H1 (cell line): ENCODE results near the gene SMIM41. TPM values are rescaled to one million over a fixed set of nuclear protein-coding genes. Genes with fewer than 3 reads are reported as not detected.

Experiments used
- CHD2 ChIP-seq: IDR thresholded peaks from 2 replicates; pipeline ENCODE4 v1.6.1; 2012; ENCODE audit warnings: low read length, improper control_type of control experiment
- CREB1 ChIP-seq: IDR thresholded peaks from 2 replicates; pipeline ENCODE4 v1.6.1; 2012; ENCODE audit warnings: inconsistent platforms
- NRF1 ChIP-seq: IDR thresholded peaks from 2 replicates; pipeline ENCODE4 v1.6.1; 2011; ENCODE audit warnings: mild to moderate bottlenecking, low read depth, low read length, improper control_type of control experiment
- RNF2 ChIP-seq: fragments of 200-900, 300-1000 bp; sonication (generic); IDR thresholded peaks from 2 replicates; pipeline ENCODE4 v1.7.1; 2016; ENCODE audit warnings: borderline replicate concordance, low read depth, mild to moderate bottlenecking, antibody characterized with exemption, low read length; ENCODE audit not compliant: poor library complexity, severe bottlenecking; ENCODE audit errors: missing control alignments
- TBP ChIP-seq: IDR thresholded peaks from 2 replicates; pipeline ENCODE4 v1.6.1; 2011; ENCODE audit warnings: low read depth, low read length, improper control_type of control experiment
- polyA plus RNA-seq, 7 experiments: library from polyadenylated mRNA; depleted of rRNA in 3 of 7; stranded (reverse) in 5 of 7; unstranded in 2 of 7; fragments of >200 nt in 5 of 7; fragments of 200-250 nt in 2 of 7; gene quantifications; 1 replicate in 5 of 7; 2 replicates in 1 of 7; 4 replicates in 1 of 7; pipeline versions ENCODE4 v1.2.1 to v1.2.3, GENCODE V29; 2011 to 2013; ENCODE audit warnings: missing spikeins in 2 of 7, mixed read lengths in 2 of 7
- total RNA-seq: library from RNA; stranded (reverse); fragmentation: NEBNext Ultra II Directional; extraction: Animal tissue kit (Norgen Biotek cat#: 25700); gene quantifications from 2 replicates; pipeline ENCODE4 v1.2.1, GENCODE V29; 2021
- TF ChIP-seq, protein P1 (sequence below): fragments of 300-600 bp; sonication (generic); IDR thresholded peaks from 2 replicates; pipeline ENCODE4 v1.7.1; 2012; ENCODE audit warnings: low read length, moderate library complexity, mild to moderate bottlenecking, inconsistent platforms; ENCODE audit not compliant: insufficient replicate concordance

The SMIM41 gene
- total and polyA plus RNA-seq, 2 of the 8 experiments (the other 6 are each of a cell fraction or from before 2014, with no cell fraction given), result 0.28 to 0.98 TPM

DNA sequence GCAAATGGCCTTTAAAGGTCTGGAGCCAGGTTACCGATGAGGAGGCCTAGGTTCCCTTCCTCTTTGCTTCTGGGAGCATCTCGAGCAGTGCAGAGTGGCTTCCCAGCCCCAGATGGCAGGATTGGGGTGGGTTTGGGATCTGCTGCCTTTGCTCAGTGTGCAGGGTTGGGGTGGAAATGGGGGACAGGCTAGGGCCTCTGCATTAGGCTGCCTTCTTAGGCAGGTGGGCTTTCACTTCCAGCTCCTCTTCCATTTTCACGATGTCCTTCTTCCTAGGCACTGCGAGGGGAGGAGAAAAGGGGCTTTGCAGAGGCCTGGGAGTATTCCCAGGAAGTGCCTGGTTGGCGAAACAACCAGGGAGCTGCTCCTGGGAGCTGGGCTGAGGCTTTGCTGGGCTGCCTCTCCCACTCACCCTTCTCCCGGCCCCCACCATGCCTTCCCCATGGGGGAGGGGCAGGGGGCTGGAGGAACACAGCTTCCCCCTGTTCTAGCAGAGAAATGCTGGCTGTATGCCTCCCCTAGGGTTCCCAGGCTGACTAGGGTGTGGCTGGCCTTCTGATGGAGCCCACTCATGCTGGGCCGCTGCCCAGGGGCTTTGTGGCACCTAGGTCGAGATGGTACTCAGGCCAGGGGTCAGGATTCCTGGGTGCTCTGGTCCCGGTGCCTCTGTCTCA is 25.8 kb upstream of the SMIM41 start (continued):
- TF ChIP-seq, protein P1, sequence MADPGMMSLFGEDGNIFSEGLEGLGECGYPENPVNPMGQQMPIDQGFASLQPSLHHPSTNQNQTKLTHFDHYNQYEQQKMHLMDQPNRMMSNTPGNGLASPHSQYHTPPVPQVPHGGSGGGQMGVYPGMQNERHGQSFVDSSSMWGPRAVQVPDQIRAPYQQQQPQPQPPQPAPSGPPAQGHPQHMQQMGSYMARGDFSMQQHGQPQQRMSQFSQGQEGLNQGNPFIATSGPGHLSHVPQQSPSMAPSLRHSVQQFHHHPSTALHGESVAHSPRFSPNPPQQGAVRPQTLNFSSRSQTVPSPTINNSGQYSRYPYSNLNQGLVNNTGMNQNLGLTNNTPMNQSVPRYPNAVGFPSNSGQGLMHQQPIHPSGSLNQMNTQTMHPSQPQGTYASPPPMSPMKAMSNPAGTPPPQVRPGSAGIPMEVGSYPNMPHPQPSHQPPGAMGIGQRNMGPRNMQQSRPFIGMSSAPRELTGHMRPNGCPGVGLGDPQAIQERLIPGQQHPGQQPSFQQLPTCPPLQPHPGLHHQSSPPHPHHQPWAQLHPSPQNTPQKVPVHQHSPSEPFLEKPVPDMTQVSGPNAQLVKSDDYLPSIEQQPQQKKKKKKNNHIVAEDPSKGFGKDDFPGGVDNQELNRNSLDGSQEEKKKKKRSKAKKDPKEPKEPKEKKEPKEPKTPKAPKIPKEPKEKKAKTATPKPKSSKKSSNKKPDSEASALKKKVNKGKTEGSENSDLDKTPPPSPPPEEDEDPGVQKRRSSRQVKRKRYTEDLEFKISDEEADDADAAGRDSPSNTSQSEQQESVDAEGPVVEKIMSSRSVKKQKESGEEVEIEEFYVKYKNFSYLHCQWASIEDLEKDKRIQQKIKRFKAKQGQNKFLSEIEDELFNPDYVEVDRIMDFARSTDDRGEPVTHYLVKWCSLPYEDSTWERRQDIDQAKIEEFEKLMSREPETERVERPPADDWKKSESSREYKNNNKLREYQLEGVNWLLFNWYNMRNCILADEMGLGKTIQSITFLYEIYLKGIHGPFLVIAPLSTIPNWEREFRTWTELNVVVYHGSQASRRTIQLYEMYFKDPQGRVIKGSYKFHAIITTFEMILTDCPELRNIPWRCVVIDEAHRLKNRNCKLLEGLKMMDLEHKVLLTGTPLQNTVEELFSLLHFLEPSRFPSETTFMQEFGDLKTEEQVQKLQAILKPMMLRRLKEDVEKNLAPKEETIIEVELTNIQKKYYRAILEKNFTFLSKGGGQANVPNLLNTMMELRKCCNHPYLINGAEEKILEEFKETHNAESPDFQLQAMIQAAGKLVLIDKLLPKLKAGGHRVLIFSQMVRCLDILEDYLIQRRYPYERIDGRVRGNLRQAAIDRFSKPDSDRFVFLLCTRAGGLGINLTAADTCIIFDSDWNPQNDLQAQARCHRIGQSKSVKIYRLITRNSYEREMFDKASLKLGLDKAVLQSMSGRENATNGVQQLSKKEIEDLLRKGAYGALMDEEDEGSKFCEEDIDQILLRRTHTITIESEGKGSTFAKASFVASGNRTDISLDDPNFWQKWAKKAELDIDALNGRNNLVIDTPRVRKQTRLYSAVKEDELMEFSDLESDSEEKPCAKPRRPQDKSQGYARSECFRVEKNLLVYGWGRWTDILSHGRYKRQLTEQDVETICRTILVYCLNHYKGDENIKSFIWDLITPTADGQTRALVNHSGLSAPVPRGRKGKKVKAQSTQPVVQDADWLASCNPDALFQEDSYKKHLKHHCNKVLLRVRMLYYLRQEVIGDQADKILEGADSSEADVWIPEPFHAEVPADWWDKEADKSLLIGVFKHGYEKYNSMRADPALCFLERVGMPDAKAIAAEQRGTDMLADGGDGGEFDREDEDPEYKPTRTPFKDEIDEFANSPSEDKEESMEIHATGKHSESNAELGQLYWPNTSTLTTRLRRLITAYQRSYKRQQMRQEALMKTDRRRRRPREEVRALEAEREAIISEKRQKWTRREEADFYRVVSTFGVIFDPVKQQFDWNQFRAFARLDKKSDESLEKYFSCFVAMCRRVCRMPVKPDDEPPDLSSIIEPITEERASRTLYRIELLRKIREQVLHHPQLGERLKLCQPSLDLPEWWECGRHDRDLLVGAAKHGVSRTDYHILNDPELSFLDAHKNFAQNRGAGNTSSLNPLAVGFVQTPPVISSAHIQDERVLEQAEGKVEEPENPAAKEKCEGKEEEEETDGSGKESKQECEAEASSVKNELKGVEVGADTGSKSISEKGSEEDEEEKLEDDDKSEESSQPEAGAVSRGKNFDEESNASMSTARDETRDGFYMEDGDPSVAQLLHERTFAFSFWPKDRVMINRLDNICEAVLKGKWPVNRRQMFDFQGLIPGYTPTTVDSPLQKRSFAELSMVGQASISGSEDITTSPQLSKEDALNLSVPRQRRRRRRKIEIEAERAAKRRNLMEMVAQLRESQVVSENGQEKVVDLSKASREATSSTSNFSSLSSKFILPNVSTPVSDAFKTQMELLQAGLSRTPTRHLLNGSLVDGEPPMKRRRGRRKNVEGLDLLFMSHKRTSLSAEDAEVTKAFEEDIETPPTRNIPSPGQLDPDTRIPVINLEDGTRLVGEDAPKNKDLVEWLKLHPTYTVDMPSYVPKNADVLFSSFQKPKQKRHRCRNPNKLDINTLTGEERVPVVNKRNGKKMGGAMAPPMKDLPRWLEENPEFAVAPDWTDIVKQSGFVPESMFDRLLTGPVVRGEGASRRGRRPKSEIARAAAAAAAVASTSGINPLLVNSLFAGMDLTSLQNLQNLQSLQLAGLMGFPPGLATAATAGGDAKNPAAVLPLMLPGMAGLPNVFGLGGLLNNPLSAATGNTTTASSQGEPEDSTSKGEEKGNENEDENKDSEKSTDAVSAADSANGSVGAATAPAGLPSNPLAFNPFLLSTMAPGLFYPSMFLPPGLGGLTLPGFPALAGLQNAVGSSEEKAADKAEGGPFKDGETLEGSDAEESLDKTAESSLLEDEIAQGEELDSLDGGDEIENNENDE, result no peak
- no peak for TF ChIP-seq CHD2
- TF ChIP-seq NRF1, result no peak
- no peak for TF ChIP-seq TBP
- TF ChIP-seq RNF2, result no peak
- no peak for TF ChIP-seq CREB1
